Kidney glomerular epithelial cell (primary cell): ENCODE results near the gene ACBD4.

Experiments used
- DNase-seq: peaks from one replicate; lab custom pipeline; 2025; lab: John Stamatoyannopoulos, UW

ACBD4 gene

DNA sequence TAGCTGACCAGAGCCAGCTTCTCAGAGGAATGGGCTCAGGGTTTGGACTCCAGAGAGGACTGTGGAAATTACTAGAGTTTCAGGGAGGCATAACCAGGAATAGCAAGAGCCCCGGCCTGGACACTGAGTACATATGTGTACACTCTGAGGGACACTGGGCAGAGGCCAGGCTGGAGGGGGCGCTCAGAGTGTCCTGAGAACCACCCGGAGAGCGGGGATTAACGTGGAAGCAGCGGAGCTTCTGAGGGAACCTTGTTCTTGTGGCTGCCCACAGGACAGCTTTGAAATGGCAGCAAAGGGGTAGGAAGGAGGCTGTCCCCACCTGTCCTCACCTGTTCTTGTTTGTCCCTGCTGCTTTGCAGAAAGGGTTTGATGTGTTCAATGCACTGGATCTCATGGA lies 31.0 kb upstream of the ACBD4 start:
- no peak for DNase-seq

GRCh38 chr17:45104907-45105624 lies 30.4 kb upstream of the ACBD4 start:
- DNase-seq, result no peak

- DNase-seq, result no peak
Measured at GRCh38 chr17:45106096-45106495, 29.4 kb upstream of the ACBD4 start.

GRCh38 chr17:45106582-45106981 lies 28.9 kb upstream of the ACBD4 start:
- no peak for DNase-seq

- no peak for DNase-seq
Measured at GRCh38 chr17:45107293-45108010, 28.0 kb upstream of the ACBD4 start.

GRCh38 chr17:45108051-45108450 lies 27.4 kb upstream of the ACBD4 start:
- DNase-seq, result no peak

DNA sequence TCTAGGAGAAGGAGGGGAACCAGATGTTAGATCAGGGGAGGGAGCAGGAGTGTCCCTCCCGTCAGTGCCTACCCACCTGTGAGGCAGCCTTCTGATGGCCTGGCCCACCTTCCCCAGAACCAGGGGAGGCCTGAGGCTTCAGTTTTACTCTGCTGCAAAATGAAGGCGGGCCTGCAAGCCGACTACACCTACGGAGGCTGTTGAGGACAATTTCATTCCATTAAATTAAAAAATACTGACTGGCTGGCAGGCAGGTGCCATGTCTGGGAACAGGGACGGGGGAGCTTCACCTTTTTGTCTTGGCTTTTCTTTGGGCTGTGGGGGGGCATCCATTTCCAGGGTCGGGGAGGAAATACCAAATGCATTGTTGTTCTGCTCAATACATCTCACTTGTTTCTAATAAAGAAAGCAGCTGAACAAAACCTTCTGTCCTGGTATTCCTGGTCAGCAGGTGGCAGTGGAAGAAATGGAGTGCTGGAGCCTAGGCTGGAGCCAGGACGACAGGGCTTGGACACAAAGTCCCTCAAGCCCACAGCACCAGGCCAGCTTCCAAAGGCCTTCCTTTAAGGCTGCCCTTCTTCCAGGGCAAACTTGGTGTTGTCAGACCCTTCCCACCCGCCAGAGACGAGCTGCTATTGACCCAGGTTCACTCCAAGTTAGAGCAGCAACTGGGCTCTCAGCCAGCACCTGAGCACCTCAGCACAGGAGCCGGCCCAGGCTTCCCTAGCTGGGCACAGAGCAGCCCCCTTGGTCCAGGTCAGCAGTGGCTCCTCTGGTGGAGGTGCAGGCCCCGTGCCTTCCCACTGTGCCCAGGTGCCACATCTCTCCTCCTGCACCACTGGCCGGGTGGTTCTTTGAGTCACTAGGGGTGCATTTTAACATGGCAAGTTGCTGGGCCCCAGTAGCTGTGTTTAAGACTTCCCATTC lies 26.6 kb upstream of the ACBD4 start:
- DNase-seq, result no peak

DNA sequence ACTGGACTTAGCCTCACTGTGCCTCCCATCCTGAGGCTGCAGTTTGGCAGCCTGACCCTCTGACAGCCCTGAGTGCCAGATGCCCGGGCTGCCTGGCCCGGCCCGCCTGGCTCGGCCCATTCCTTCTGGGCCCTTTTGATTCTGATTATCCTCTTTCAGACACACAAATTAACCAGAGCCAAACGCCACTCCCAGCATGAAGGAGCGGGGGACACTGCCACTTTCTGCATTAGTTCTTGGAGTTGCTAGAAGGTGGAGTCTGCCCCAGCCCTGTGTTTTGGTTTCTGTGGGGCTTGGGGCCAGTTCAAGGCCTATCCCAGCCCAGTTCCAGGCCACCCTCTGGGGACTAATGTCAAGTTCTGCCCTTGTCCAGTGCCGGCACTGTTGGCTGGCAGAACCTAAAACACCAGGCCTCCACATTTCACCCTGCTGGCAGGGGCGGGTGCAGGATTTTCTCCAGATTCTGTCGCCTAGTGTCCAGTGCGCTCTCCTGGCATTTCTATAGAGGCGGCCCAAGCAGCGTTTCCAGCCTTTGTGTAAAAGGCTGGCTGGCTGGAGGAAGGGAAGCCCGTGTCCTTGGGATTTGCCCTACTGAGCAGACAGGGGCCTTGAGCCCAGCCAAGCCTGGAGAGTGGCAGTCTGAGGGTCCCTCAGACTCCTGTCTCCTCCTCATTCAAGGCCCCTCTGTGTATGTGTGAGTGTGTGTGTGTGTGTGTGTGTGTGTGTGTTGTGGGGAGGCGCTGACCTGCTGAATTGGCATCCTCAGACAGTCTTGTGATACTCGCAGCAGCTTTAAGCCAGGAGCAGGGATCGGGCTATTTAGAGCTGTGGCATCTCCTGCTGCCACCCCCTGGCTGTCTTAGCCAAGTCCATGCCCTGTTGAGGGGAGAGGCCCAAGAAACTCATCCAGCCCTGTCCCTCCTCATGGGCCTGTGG lies 24.5 kb upstream of the ACBD4 start:
- no peak for DNase-seq

DNA sequence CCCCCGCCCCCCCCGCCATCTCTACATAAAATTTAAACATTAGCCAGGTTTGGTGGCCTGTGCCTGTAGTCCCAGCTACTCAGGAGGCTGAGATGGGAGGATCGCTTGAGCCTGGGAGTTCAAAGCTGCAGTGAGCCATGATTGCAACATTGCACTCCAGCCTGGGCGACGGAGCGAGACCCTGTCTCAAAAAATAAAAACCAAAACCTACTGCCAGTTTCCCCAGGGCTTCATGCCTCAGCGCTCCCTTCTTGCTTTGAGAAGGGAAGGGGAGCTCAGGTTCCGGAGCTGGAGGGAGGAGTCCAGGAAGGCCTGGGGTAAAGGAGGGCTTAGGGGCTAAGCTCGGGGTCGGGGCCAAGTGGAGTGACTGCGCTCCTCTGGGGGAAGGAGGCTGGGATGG lies 23.6 kb upstream of the ACBD4 start:
- peak; percentile 6 for DNase-seq

- no peak for DNase-seq
Measured at GRCh38 chr17:45112559-45113423, 22.7 kb upstream of the ACBD4 start.

DNA sequence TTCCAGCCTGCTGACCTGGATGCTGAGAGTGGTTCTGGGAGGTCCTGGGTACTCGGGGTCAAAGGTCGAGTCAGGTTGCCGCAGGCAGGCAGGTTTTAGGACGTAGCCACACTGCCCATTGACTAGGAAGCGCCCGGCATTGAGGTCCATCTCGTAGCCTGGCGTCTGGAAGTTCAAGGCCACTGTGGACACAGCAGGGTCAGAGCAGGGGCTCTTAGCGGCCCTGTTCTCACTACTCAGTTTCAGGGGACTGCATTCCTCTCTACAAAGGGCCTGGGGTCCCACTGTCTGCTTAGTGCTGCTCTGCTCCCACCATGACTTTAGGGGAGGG lies 22.1 kb upstream of the ACBD4 start:
- DNase-seq, result no peak

DNA sequence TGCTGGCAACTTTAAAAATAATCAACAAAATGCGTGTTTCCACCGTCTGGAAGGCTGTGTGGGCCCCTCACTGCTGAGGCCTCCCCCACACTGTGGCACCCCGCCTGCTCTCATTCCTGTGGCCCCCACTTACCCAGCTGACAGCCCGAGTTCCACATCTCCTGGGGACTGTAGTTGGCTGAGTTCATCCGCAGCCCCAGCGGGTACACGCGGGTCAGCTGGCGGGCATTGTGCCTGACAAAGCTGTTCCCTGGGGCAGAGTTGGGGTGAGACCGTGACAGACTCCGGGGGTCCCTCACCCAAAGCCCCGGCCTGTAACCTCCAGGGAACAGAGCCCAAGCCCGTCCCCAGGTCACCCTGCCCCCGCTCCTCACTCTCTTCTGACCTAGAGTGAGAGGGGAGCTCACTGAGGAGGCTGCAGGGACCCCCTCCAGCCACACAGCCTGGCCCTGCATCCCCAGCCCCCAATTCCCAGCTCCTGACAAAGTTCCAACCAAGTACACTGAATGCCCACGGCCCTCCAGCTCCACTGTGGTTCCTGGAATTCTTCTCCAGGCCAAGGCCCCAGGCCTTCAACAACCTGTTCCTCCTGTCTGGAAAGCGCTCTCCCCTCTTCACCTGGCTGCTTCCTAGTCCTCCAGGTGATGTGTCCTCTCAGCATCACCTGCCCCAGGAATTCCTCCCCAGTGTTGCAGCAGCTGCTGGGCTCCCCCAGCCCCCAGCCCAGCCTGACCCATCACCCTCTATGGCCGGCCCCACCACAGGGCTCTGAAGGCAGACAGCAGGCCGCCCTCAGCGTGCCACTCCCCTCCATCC lies 21.2 kb upstream of the ACBD4 start:
- no peak for DNase-seq

DNA sequence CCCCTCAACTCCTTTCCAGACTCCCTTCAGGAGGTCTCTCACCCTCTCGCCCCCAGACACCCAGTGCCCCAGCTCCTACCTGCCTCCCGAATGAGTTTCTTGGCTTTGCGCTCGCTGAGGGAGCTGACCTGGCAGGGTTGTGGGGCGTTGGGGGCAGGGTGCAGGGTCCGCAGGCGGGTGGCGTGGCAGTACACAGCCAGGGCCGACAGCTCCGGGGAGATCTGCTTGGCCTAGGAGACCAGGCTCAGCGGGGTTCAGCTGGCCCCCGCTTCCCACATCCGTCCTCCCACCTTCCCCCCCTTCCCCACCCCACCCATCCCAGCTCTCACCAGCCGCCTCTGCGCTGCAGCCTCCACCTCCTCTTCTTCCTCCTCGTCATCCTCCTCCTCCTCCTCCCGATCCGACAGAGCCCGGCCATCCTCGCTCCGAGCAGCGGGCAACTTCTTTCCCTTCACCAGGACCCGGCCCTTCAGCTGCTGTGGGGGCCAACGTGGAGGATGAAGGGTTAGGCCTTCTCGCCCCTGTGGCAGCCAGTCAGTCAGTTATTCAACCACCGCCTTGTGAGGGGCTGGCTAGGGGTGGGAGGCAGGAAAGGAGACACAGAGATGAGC lies 20.4 kb upstream of the ACBD4 start:
- DNase-seq, result no peak

GRCh38 chr17:45115871-45116270 lies 19.6 kb upstream of the ACBD4 start:
- DNase-seq, result no peak

- DNase-seq, result no peak
Measured at GRCh38 chr17:45116434-45117016, 19.0 kb upstream of the ACBD4 start.

DNA sequence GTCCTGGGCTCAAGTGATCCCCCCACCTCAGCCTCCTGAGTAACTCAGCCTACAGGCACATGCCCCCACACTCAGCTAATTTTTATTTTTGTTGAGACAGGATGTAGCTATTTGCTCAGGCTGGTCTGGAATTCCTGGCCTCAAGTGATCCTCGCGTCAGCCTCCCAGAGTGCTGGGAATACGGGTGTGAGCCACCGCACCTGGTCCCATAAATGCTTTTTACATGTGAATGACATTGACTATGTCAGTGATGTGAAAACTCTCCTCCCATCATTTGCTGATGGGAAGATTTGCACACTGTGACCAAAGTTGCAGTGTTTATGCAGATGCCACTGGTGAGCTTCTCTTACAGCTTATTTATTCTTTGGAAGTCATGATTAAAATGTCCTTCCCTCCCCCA lies 18.2 kb upstream of the ACBD4 start:
- DNase-seq, result no peak

DNA sequence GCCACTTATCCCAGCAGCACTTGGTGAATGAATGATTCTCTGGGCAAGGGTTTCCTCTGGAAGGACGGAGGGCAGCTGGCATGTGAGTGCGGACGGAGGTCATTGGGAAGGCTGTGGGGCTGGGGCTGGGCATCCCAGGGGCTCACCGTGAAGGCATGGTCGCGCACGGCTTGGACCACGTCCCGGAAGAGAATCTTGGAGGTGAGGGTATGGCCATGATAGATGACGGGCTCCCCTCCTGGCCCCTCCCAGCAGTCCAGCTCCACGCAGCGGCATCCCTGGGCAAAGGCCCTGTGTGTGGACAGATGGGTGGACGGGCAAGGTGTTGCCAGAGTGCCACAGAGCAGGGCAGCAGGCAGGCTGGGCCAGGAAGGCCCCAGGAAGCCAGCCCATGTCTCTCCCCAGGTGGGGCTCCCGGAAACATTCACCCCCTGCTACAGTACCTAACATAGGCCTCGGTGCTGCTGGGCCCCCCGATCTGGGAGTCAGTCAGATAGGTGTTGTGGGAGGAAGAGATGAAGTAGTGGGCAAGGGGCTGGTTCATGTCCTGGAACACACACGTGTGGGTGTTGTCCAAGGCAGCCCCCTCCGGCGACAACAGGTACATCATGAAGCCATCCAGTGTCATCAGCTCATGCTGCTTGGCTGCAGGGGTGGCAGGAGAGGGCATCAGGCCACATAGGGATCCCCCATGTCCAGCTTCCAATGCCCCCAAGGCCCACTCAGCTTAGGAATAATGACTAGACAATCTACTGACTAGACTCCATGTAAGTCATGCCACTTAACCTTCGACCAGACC lies 17.4 kb upstream of the ACBD4 start:
- no peak for DNase-seq

GRCh38 chr17:45118691-45119090 lies 16.8 kb upstream of the ACBD4 start:
- no peak for DNase-seq
